COLO829 (cell line): Measurements from ENCODE around the gene ZFYVE1.
A peak's percentile ranks its signal among the peaks of the same experiment; 100 is the strongest.
"Not testable (repeated sequence)": the region's sequence is repeated elsewhere in the genome, so short reads cannot be mapped to it uniquely, and the experiment has no call there.

Experiments
- DNase-seq: peaks from one replicate; pipeline ENCODE4 v3.0.0; 2012; ENCODE audit warnings: low spot score

Gene ZFYVE1

GRCh38 chr14:73004641-73005040 is 22.3 kb downstream of the ZFYVE1 start:
- not testable (repeated sequence) for DNase-seq

- no peak for DNase-seq
Observed at GRCh38 chr14:73003681-73004080, 23.2 kb downstream of the ZFYVE1 start.

GRCh38 chr14:73000073-73000472 is 26.8 kb downstream of the ZFYVE1 start:
- DNase-seq, result no peak

- no peak for DNase-seq
Observed at GRCh38 chr14:72999316-72999715, 27.6 kb downstream of the ZFYVE1 start.

- DNase-seq, result no peak
Observed at GRCh38 chr14:72998252-72998903, 28.5 kb downstream of the ZFYVE1 start.

- no peak for DNase-seq
Observed at GRCh38 chr14:72996916-72997315, 30.0 kb downstream of the ZFYVE1 start.

- DNase-seq, result no peak
Observed at GRCh38 chr14:72990171-72990570, 36.7 kb downstream of the ZFYVE1 start.

GRCh38 chr14:72986857-72987256 is 40.0 kb downstream of the ZFYVE1 start:
- no peak for DNase-seq

GRCh38 chr14:72986214-72986613 is 40.7 kb downstream of the ZFYVE1 start:
- DNase-seq, result no peak

GRCh38 chr14:72982146-72982708 is 44.7 kb downstream of the ZFYVE1 start:
- DNase-seq, result no peak

- no peak for DNase-seq
Observed at GRCh38 chr14:72980863-72981262, 46.0 kb downstream of the ZFYVE1 start.

GRCh38 chr14:72978856-72979255 is 48.0 kb downstream of the ZFYVE1 start:
- no peak for DNase-seq

GRCh38 chr14:72975770-72976169 is 51.1 kb downstream of the ZFYVE1 start:
- DNase-seq, result peak; percentile 15

- no peak for DNase-seq
Observed at GRCh38 chr14:72974661-72975060, 52.2 kb downstream of the ZFYVE1 start.

GRCh38 chr14:72970824-72971434 is 56.0 kb downstream of the ZFYVE1 start:
- no peak for DNase-seq

- DNase-seq, result no peak
Observed at GRCh38 chr14:72970058-72970630, 56.8 kb downstream of the ZFYVE1 start.

- DNase-seq, result no peak
Observed at GRCh38 chr14:72968316-72968715, 58.6 kb downstream of the ZFYVE1 start.

GRCh38 chr14:72966038-72966437 is 60.9 kb downstream of the ZFYVE1 start:
- DNase-seq, result no peak

GRCh38 chr14:72965249-72965648 is 61.7 kb downstream of the ZFYVE1 start:
- no peak for DNase-seq

GRCh38 chr14:72962829-72963312 is 64.0 kb downstream of the ZFYVE1 start:
- DNase-seq, result peak; percentile 87

GRCh38 chr14:72962336-72962754 is 64.6 kb downstream of the ZFYVE1 start:
- DNase-seq, result not testable (repeated sequence)

GRCh38 chr14:72961579-72962335 is 65.1 kb downstream of the ZFYVE1 start:
- DNase-seq, result no peak
